Transverse colon (tissue), 4 donors: ENCODE measurements around the gene OR51S1. TPM values are rescaled to one million over a fixed set of nuclear protein-coding genes. Genes with fewer than 3 reads are reported as not detected.
"Not testable (repeated sequence)": the region's sequence is repeated elsewhere in the genome, so short reads cannot be mapped to it uniquely, and the experiment has no call there.

ENCODE experiments used
- DNase-seq: peaks from one replicate; pipeline ENCODE4 v3.0.0-alpha.2; 2019
- H3K27ac ChIP-seq, 4 donors: fragments of 200-600 bp; sonication (generic); 2 replicates each; pipeline ENCODE4 v1.5.1; 2016 to 2018; ENCODE audit warnings: inconsistent platforms in 4 of 4
- H3K27me3 ChIP-seq: fragments of 200-600 bp; sonication (generic); 2 replicates; pipeline ENCODE4 v1.5.1; 2017; ENCODE audit warnings: inconsistent platforms
- H3K36me3 ChIP-seq, 4 donors: fragments of 200-600 bp; sonication (generic); 2 replicates each; pipeline ENCODE4 v1.5.1; 2017 to 2019; ENCODE audit warnings: inconsistent platforms in 4 of 4
- H3K4me1 ChIP-seq, 4 donors: fragments of 200-600 bp; sonication (generic); 2 replicates each; pipeline ENCODE4 v1.5.1; 2017 to 2020; ENCODE audit warnings: inconsistent platforms in 4 of 4
- H3K4me3 ChIP-seq, 4 donors: fragments of 200-600 bp; sonication (generic); 1 replicate in 1 of 4; 2 replicates in 3 of 4; pipeline versions ENCODE4 v1.5.1 to v1.6.1; 2017 to 2019; ENCODE audit warnings: inconsistent platforms in 4 of 4
- H3K9me3 ChIP-seq, 2 donors: fragments of 200-600 bp; sonication (generic); 2 replicates each; pipeline ENCODE4 v1.5.1; 2017 to 2019; ENCODE audit warnings: inconsistent platforms in 2 of 2
- EP300 ChIP-seq: sonication (generic); formaldehyde crosslinking; IDR thresholded peaks from one replicate; pipeline ENCODE4 v1.6.1; 2017; ENCODE audit warnings: antibody characterized with exemption, low read depth
- POLR2A ChIP-seq: fragments of 450-650 bp; IDR thresholded peaks from one replicate; pipeline ENCODE4 v1.6.1; 2016; ENCODE audit warnings: antibody characterized with exemption, mild to moderate bottlenecking, moderate library complexity
- POLR2AphosphoS5 ChIP-seq, 3 donors: sonication (generic); formaldehyde crosslinking; IDR thresholded peaks; one replicate each; pipeline ENCODE4 v1.6.1; 2016; ENCODE audit warnings: antibody characterized with exemption in 3 of 3
- WGBS, 2 donors: methylation state at CpG; one replicate each; pipeline ENCODE4 v1.1.5; 2018; ENCODE audit warnings: low coverage in 1 of 2; 5-methylcytosine and 5-hydroxymethylcytosine counted together
- in situ Hi-C, 4 donors: fragments of 200-750 bp; cut with MboI; loops; one replicate each; pipeline versions ENCODE4 v1.15.0 to v1.15.1; 2017; ENCODE audit warnings: low sequenced_read_pairs in 3 of 4, low pct_ligation_motif_present in 1 of 4, low pct_unique_long_range_greater_than_20kb in 1 of 4
- intact Hi-C: fragments of 100-400 bp; cut with DNase I; formaldehyde crosslinking; loops from one replicate; pipeline ENCODE4 v1.15.1; 2023; ENCODE audit warnings: low total_unique reads
- total RNA-seq, 4 donors: library from RNA; depleted of rRNA; stranded (reverse); fragments of >200 nt; gene quantifications; one replicate each; pipeline ENCODE4 v1.1.0, GENCODE V29; 2016
- TF ChIP-seq, protein P1 (sequence below), 5 experiments: fragments of 200-600 bp in 3 of 5; fragments of 450-650 bp in 2 of 5; sonication (generic) in 3 of 5; IDR thresholded peaks; 1 replicate in 2 of 5; 2 replicates in 3 of 5; pipeline ENCODE4 v1.5.1; 2016 to 2017; ENCODE audit warnings: antibody characterized with exemption in 5 of 5, inconsistent platforms in 3 of 5, mild to moderate bottlenecking in 2 of 5, moderate library complexity in 1 of 5

OR51S1 gene
- total RNA-seq, 4 donors from 2014 or later: not detected

GRCh38 chr11:4865855-4866254 lies 16.8 kb upstream of the OR51S1 start:
- Histone ChIP-seq H3K27ac (no peak overlapping the region), H3K36me3 (no peaks in the 10 kb centered on the region), H3K4me3 (no peak overlapping the region), H3K27me3 (no peaks in the 10 kb centered on the region), H3K9me3 (no peaks in the 10 kb centered on the region), H3K4me1 (no peaks in the 10 kb centered on the region)
- TF ChIP-seq, protein P1, sequence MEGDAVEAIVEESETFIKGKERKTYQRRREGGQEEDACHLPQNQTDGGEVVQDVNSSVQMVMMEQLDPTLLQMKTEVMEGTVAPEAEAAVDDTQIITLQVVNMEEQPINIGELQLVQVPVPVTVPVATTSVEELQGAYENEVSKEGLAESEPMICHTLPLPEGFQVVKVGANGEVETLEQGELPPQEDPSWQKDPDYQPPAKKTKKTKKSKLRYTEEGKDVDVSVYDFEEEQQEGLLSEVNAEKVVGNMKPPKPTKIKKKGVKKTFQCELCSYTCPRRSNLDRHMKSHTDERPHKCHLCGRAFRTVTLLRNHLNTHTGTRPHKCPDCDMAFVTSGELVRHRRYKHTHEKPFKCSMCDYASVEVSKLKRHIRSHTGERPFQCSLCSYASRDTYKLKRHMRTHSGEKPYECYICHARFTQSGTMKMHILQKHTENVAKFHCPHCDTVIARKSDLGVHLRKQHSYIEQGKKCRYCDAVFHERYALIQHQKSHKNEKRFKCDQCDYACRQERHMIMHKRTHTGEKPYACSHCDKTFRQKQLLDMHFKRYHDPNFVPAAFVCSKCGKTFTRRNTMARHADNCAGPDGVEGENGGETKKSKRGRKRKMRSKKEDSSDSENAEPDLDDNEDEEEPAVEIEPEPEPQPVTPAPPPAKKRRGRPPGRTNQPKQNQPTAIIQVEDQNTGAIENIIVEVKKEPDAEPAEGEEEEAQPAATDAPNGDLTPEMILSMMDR (IDR thresholded peaks at IDR 0.05): no peak
- intact Hi-C loops (no loop called here), in situ Hi-C loops (no loop called here)
- DNase-seq: no peak
- 33 to 80% methylated on average over 1 of the region's 1 CpG for WGBS, 2 donors

DNA sequence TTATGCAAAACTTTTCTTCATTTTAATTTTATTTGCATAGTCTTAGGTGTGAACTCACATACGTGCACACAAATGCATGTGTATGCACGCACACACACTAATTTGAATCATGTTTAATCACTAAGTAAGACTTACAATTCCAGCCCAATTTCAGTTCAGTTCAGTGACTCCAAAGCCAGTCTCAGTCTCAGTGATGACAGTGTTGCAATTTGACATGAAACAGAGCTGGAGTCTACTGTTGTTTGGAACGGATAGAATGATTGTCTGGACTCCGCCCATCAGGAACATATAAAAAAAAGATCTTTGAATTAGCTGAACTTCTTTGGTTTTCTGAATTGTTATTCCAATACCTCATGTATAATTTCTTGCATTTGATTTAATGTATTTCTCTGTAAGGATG lies 14.9 kb upstream of the OR51S1 start:
- TF ChIP-seq EP300: no peak
- no peaks in the 10 kb centered on the region for H3K36me3 ChIP-seq
- no peak for DNase-seq
- H3K27ac ChIP-seq: no peak overlapping the region
- no peaks in the 10 kb centered on the region for H3K27me3 ChIP-seq
- H3K4me1 ChIP-seq: no peaks in the 10 kb centered on the region
- in situ Hi-C loops (no loop called here), intact Hi-C loops (no loop called here)
- 75 to 81% methylated on average over 4 of the region's 4 CpGs for WGBS, 2 donors
- no peaks in the 10 kb centered on the region for H3K9me3 ChIP-seq
- no peak overlapping the region for H3K4me3 ChIP-seq

DNA sequence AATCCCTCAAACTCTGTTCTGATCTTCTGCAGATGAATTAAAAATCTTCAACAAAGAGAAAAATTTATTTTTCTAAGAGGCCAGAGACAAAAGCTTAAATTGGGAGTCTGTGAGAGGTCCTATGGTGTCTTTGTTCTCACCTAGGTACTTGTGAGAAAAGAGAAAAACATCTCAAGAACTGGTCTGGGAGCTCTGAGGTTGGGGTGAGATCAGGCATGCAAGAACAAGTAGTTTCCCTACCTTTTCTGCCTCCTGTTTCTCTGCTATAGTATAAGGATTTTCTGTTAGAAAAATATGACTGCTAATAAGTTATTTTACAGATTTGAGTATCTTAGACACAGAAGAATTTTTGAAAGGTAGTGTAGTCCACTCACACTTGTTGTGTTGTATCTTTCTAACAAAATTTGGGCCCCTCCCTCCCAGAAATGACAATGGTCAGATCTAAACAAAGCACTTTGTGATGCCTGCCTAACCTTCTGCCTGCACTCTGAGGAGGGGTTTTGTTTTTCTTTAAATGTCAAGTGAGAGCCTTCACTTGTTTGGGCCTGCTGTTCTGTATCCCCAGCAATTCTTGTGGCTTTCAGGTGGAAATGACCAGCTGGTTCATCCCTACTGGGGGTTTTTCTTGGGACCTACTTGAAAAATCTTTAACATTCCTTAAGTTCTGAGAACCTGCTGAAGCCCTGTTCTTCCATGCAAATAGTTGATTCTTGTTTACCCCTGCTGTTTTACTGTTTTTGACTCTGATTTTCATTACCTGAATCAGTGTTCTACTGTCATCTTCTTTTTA lies 13.6 kb upstream of the OR51S1 start:
- H3K36me3 ChIP-seq: no peaks in the 10 kb centered on the region
- intact Hi-C loops (no loop called here), in situ Hi-C loops (no loop called here)
- H3K27ac ChIP-seq: no peak overlapping the region
- TF ChIP-seq POLR2A (no peak), POLR2AphosphoS5 (IDR thresholded peaks at IDR 0.05) (no peak), EP300 (no peak)
- TF ChIP-seq, protein P1 (IDR thresholded peaks at IDR 0.05): no peak
- H3K4me1 ChIP-seq: no peaks in the 10 kb centered on the region
- no peaks in the 10 kb centered on the region for H3K27me3 ChIP-seq
- no peak for DNase-seq
- no peaks in the 10 kb centered on the region for H3K9me3 ChIP-seq
- H3K4me3 ChIP-seq: no peak overlapping the region

GRCh38 chr11:4854286-4854685 lies 5.3 kb upstream of the OR51S1 start:
- in situ Hi-C loops, intact Hi-C loops, DNase-seq, H3K27ac ChIP-seq, H3K4me1 ChIP-seq, H3K36me3 ChIP-seq, H3K4me3 ChIP-seq, H3K9me3 ChIP-seq, H3K27me3 ChIP-seq: not testable (repeated sequence)
- WGBS, 2 donors: 88% methylated on average over 7 of the region's 7 CpGs; no CpG with 5 or more reads in 1 of the 2 donors

DNA sequence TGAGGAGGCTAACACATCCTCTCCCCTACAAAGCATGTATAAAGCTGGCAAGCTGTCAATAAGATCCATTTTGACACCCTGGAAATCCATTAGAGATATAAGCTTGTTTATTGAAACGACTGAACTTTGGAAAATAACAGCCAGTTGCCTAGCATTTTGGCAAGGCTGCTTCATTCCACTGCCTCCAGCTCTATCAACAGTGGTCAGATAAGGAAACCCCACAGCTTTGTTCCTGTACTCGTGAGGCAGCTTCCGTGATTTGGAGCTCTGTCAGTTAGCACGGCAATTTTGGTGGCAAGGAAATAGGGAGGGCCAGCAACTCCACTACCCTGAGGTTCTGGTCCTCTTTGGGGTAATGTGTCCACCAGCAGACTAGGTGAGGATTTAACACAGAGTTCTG lies 2.0 kb upstream of the OR51S1 start:
- TF ChIP-seq, protein P1 (IDR thresholded peaks at IDR 0.05): no peak
- TF ChIP-seq POLR2AphosphoS5 (IDR thresholded peaks at IDR 0.05): no peak
- TF ChIP-seq POLR2A: no peak
- TF ChIP-seq EP300: no peak
- DNase-seq: no peak
- Histone ChIP-seq H3K4me1 (no peaks in the 10 kb centered on the region), H3K4me3 (no peak overlapping the region), H3K27ac (no peak overlapping the region), H3K9me3 (no peaks in the 10 kb centered on the region), H3K27me3 (no peaks in the 10 kb centered on the region), H3K36me3 (no peaks in the 10 kb centered on the region)
- in situ Hi-C loops (no loop called here), intact Hi-C loops (no loop called here)
- 0 to 8% methylated on average over 1 to 4 of the region's 4 CpGs for WGBS, 2 donors
